Astrocyte (in vitro differentiated cells and primary cell): Measurements from ENCODE around the gene NUAK2. TPM values are rescaled to one million over a fixed set of nuclear protein-coding genes. Genes with fewer than 3 reads are reported as not detected.

Source experiments
- DNase-seq: peaks from one replicate; pipeline ENCODE4 v3.0.0-alpha.2; 2010; ENCODE audit warnings: low read depth
- FAIRE-seq: peaks from 2 replicates; lab custom pipeline; 2011; peaks lifted over from hg19 to GRCh38; lab: Jason Lieb, UNC
- H2AFZ ChIP-seq: 2 replicates; pipeline ENCODE4 v1.6.0; 2012; ENCODE audit warnings: low read depth, low read length, inconsistent platforms
- H3K27ac ChIP-seq: 2 replicates; pipeline ENCODE4 v1.5.1; 2011; ENCODE audit warnings: low read depth, low read length, inconsistent platforms
- H3K27me3 ChIP-seq: 2 replicates; pipeline ENCODE4 v1.6.0; 2011; ENCODE audit warnings: low read length, inconsistent platforms; ENCODE audit not compliant: insufficient read depth
- H3K36me3 ChIP-seq: 2 replicates; pipeline ENCODE4 v1.5.1; 2011; ENCODE audit warnings: low read length, inconsistent platforms; ENCODE audit not compliant: insufficient read depth
- H3K4me1 ChIP-seq: 2 replicates; pipeline ENCODE4 v1.5.1; 2011; ENCODE audit warnings: low read length, inconsistent platforms; ENCODE audit not compliant: insufficient read depth
- H3K4me2 ChIP-seq: 2 replicates; pipeline ENCODE4 v1.6.0; 2012; ENCODE audit warnings: low read length, inconsistent platforms
- H3K4me3 ChIP-seq: 2 replicates; pipeline ENCODE4 v1.5.1; 2011; ENCODE audit warnings: low read depth, mild to moderate bottlenecking, low read length, inconsistent platforms; ENCODE audit not compliant: insufficient read depth
- H3K79me2 ChIP-seq: 2 replicates; pipeline ENCODE4 v1.6.0; 2012; ENCODE audit warnings: mild to moderate bottlenecking, low read length, inconsistent platforms; ENCODE audit not compliant: insufficient read depth
- H3K9ac ChIP-seq: 2 replicates; pipeline ENCODE4 v1.6.0; 2012; ENCODE audit warnings: mild to moderate bottlenecking, low read length, inconsistent platforms
- H3K9me3 ChIP-seq: 2 replicates; pipeline ENCODE4 v1.5.1; 2012; ENCODE audit warnings: low read depth, mild to moderate bottlenecking, low read length, inconsistent platforms; ENCODE audit not compliant: insufficient read depth
- H4K20me1 ChIP-seq: 2 replicates; pipeline ENCODE4 v1.6.0; 2012; ENCODE audit warnings: low read length, inconsistent platforms; ENCODE audit not compliant: insufficient read depth
- H3K27ac Mint-ChIP-seq: one replicate; pipeline ENCODE4 v1.8.0; 2021; ENCODE audit warnings: mild to moderate bottlenecking, mixed read lengths; ENCODE audit not compliant: unreplicated experiment
- H3K27me3 Mint-ChIP-seq: one replicate; pipeline ENCODE4 v1.8.0; 2021; ENCODE audit warnings: low read depth, mixed read lengths; ENCODE audit not compliant: unreplicated experiment
- H3K36me3 Mint-ChIP-seq: one replicate; pipeline ENCODE4 v1.8.0; 2021; ENCODE audit warnings: low read depth, mixed read lengths; ENCODE audit not compliant: unreplicated experiment
- H3K4me1 Mint-ChIP-seq: one replicate; pipeline ENCODE4 v1.8.0; 2021; ENCODE audit warnings: low read depth, mixed read lengths; ENCODE audit not compliant: unreplicated experiment
- H3K4me3 Mint-ChIP-seq: one replicate; pipeline ENCODE4 v1.8.0; 2021; ENCODE audit warnings: mild to moderate bottlenecking, moderate library complexity, mixed read lengths; ENCODE audit not compliant: unreplicated experiment
- H3K9me3 Mint-ChIP-seq: one replicate; pipeline ENCODE4 v1.8.0; 2021; ENCODE audit warnings: mild to moderate bottlenecking, mixed read lengths; ENCODE audit not compliant: unreplicated experiment
- EZH2 ChIP-seq: IDR thresholded peaks from 2 replicates; pipeline ENCODE4 v1.6.1; 2012; ENCODE audit warnings: mild to moderate bottlenecking, low read length, inconsistent platforms; ENCODE audit not compliant: insufficient read depth
- total RNA-seq: library from RNA; stranded (reverse); gene quantifications from 2 replicates; pipeline ENCODE4 v1.2.1, GENCODE V29; 2021
- TF ChIP-seq, protein P1 (sequence below): IDR thresholded peaks from 2 replicates; pipeline ENCODE4 v1.5.1; 2011; ENCODE audit warnings: low read depth, mild to moderate bottlenecking, inconsistent platforms, low read length, moderate library complexity; ENCODE audit not compliant: insufficient read depth

Gene NUAK2
- total RNA-seq, 1 donor from 2014 or later, result 49.4 TPM

DNA sequence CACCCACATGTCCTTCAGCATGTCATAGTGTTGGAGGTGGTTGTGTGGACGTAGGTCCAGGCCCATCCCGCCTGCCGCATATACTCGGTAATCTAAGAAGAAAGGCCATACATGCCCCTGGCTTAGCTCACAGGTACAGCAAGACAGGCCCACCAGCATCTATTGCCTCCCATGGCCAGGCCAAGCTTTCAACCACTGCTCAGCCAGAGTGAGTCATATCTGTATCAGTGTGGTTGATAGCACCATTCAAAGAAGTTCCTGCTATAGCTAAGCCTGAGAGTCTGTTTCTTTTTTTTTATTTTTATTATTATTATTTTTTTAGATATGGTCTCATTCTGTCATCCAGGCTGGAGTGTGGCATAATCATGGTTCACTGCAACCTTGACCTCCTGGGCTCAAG is 18.2 kb upstream of the NUAK2 start:
- no peak for FAIRE-seq
- no peak for TF ChIP-seq EZH2
- TF ChIP-seq, protein P1, sequence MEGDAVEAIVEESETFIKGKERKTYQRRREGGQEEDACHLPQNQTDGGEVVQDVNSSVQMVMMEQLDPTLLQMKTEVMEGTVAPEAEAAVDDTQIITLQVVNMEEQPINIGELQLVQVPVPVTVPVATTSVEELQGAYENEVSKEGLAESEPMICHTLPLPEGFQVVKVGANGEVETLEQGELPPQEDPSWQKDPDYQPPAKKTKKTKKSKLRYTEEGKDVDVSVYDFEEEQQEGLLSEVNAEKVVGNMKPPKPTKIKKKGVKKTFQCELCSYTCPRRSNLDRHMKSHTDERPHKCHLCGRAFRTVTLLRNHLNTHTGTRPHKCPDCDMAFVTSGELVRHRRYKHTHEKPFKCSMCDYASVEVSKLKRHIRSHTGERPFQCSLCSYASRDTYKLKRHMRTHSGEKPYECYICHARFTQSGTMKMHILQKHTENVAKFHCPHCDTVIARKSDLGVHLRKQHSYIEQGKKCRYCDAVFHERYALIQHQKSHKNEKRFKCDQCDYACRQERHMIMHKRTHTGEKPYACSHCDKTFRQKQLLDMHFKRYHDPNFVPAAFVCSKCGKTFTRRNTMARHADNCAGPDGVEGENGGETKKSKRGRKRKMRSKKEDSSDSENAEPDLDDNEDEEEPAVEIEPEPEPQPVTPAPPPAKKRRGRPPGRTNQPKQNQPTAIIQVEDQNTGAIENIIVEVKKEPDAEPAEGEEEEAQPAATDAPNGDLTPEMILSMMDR, result no peak
- no peak overlapping the region for H3K4me3 ChIP-seq
- no peak overlapping the region for H2AFZ ChIP-seq
- H3K79me2 ChIP-seq, result no peaks in the 10 kb centered on the region
- no peaks in the 10 kb centered on the region for H3K36me3 ChIP-seq
- Mint-ChIP-seq H3K4me3 (no peak overlapping the region), H3K27me3 (peaks cover 41% of the 10 kb centered on the region), H3K9me3 (no peaks in the 10 kb centered on the region), H3K4me1 (no peaks in the 10 kb centered on the region), H3K36me3 (no peaks in the 10 kb centered on the region), H3K27ac (no peak overlapping the region)
- peaks cover 7% of the 10 kb centered on the region for H3K4me1 ChIP-seq
- H3K27me3 ChIP-seq, result peaks cover 24% of the 10 kb centered on the region
- H3K4me2 ChIP-seq, result no peak overlapping the region
- H4K20me1 ChIP-seq, result no peaks in the 10 kb centered on the region
- no peak overlapping the region for H3K27ac ChIP-seq
- no peaks in the 10 kb centered on the region for H3K9me3 ChIP-seq
- no peak overlapping the region for H3K9ac ChIP-seq
- DNase-seq, result no peak

DNA sequence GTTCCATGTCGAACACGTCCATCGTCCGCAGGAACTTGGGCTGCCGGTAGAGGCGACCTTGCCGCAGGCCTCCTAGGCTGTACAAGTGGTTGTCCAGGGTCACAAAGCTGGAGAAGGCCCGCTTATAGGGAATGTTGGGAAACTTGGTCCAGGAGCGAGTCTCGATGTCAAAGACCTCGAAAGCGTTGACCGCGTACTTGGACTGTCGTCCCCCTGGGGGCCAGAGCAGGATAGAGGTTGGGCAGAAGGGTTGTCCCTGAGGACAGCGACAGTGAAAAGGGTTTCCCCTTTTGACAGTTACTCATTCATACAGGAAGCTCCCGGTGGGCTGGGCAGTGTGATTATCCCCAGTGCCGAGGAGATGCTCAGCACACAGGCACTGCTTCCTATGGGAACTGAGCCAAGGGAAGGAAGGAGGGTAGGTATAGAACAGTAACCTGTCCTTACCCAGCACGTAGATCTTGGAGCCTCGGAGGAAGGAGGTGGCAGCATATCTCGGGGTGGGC is 17.7 kb upstream of the NUAK2 start:
- no peak overlapping the region for H3K27ac Mint-ChIP-seq
- H3K79me2 ChIP-seq, result no peaks in the 10 kb centered on the region
- H3K9me3 Mint-ChIP-seq, result no peaks in the 10 kb centered on the region
- H3K36me3 ChIP-seq, result no peaks in the 10 kb centered on the region
- no peaks in the 10 kb centered on the region for H3K36me3 Mint-ChIP-seq
- H3K4me3 ChIP-seq, result no peak overlapping the region
- peaks cover 38% of the 10 kb centered on the region for H3K27me3 Mint-ChIP-seq
- peaks cover 3% of the 10 kb centered on the region for H3K4me1 ChIP-seq
- TF ChIP-seq, protein P1, result no peak
- TF ChIP-seq EZH2, result no peak
- no peaks in the 10 kb centered on the region for H3K4me1 Mint-ChIP-seq
- H2AFZ ChIP-seq, result no peak overlapping the region
- no peak overlapping the region for H3K4me3 Mint-ChIP-seq
- no peak for FAIRE-seq
- peaks cover 20% of the 10 kb centered on the region for H3K27me3 ChIP-seq
- H3K9me3 ChIP-seq, result no peaks in the 10 kb centered on the region
- no peaks in the 10 kb centered on the region for H4K20me1 ChIP-seq
- H3K4me2 ChIP-seq, result no peak overlapping the region
- no peak overlapping the region for H3K9ac ChIP-seq
- DNase-seq, result no peak
- no peak overlapping the region for H3K27ac ChIP-seq

DNA sequence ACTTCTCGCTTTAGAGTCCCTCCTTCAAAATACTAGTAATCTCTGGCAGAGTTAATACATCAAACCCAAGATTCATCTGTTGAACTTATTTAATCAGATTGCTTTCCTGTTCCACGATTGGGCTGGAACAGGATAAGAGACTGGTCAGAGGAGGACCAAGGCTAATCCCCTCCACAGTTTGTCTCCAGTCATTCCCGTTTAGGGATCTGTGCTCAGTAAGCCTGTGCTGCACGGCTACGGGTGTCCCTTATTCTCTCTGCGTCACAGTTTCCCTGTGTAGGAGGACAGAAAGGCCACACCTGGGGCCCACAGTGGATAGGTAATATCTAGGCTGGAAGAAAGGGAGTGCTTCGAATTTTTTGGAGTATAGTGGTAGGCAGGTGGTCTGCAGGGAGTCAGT is 16.5 kb upstream of the NUAK2 start:
- Mint-ChIP-seq H3K36me3 (no peaks in the 10 kb centered on the region), H3K27me3 (peaks cover 42% of the 10 kb centered on the region), H3K9me3 (no peaks in the 10 kb centered on the region), H3K4me3 (no peak overlapping the region), H3K27ac (no peak overlapping the region), H3K4me1 (no peaks in the 10 kb centered on the region)
- Histone ChIP-seq H2AFZ (no peak overlapping the region), H3K36me3 (no peaks in the 10 kb centered on the region), H3K9ac (no peak overlapping the region), H3K27ac (no peak overlapping the region), H3K4me2 (no peak overlapping the region), H3K4me3 (no peak overlapping the region), H4K20me1 (no peaks in the 10 kb centered on the region), H3K4me1 (no peaks in the 10 kb centered on the region), H3K79me2 (no peaks in the 10 kb centered on the region), H3K9me3 (no peaks in the 10 kb centered on the region), H3K27me3 (peaks cover 14% of the 10 kb centered on the region)
- no peak for DNase-seq
- FAIRE-seq, result no peak
- TF ChIP-seq EZH2, result no peak
- TF ChIP-seq, protein P1, result no peak
